Measurements from ENCODE around the gene POLDIP2. TPM values are rescaled to one million over a fixed set of nuclear protein-coding genes. Genes with fewer than 3 reads are reported as not detected.

The POLDIP2 gene
- total and polyA plus RNA-seq, 10 of the 15 experiments (the other 5 are each of a cell fraction or from before 2014, with no cell fraction given) = 22.8 to 196 (median 121) TPM

GRCh38 chr17:28371245-28372202 is 14.2 kb upstream of the POLDIP2 start, which contains the start of gene SARM1 (continued):
- TF ChIP-seq ZNF687 (IDR thresholded peaks at IDR 0.05) = no peak
- peak; percentile 21 for TF ChIP-seq SP1 (IDR thresholded peaks at IDR 0.05; ENCODE audit: low read depth, low read length)
- TF ChIP-seq BRCA1 (IDR thresholded peaks at IDR 0.05; ENCODE audit: low read depth, low read length) = no peak
- no peak for TF ChIP-seq YY1 (IDR thresholded peaks at IDR 0.05; ENCODE audit: low read depth, low read length)
- TF ChIP-seq CTCF (IDR thresholded peaks at IDR 0.05 in 2 of 3, conservative IDR thresholded peaks at IDR 0.05 in 1 of 3; ENCODE audit: control insufficient read depth in 2 of 3, extremely low read depth in 1 of 3, insufficient read depth in 1 of 3, low read depth in 3 of 3, low read length in 3 of 3) = no peak
- TF ChIP-seq RBBP5 (conservative IDR thresholded peaks at IDR 0.05) = no peak
- no peak for TF ChIP-seq MTA2 (IDR thresholded peaks at IDR 0.05; ENCODE audit: low read depth)
- no peak for TF ChIP-seq MTA3 (IDR thresholded peaks at IDR 0.05; ENCODE audit: borderline replicate concordance, low read length)
- no peak for TF ChIP-seq POLR2AphosphoS5 (IDR thresholded peaks at IDR 0.05; ENCODE audit: low read length)
- no peak for TF ChIP-seq GABPA (IDR thresholded peaks at IDR 0.05; ENCODE audit: low read depth)
- TF ChIP-seq BCL3 (IDR thresholded peaks at IDR 0.05; ENCODE audit: borderline replicate concordance, insufficient read depth, low read depth, low read length, poor library complexity, severe bottlenecking) = no peak
- no peak for TF ChIP-seq WRNIP1 (IDR thresholded peaks at IDR 0.05; ENCODE audit: borderline replicate concordance, low read depth, low read length)
- TF ChIP-seq LARP7 (IDR thresholded peaks at IDR 0.05) = 0 out of 2 replicates have a peak, but pooled peaks have one; percentile 11
- TF ChIP-seq HCFC1 (IDR thresholded peaks at IDR 0.05; ENCODE audit: low read length) = no peak
- TF ChIP-seq SRF (IDR thresholded peaks at IDR 0.05; ENCODE audit: low read depth in 2 of 2, low read length in 2 of 2) = peak in 1 of 2 experiments; percentile 64; a peak in 2 of 4 replicates
- TF ChIP-seq SIX5 (IDR thresholded peaks at IDR 0.05; ENCODE audit: low read depth, low read length, severe bottlenecking) = no peak
- no peak for TF ChIP-seq HSF1 (IDR thresholded peaks at IDR 0.05; ENCODE audit: low read depth, low read length)
- no peak for TF ChIP-seq MLLT1 (IDR thresholded peaks at IDR 0.05)
- no peak for TF ChIP-seq HDAC2 (IDR thresholded peaks at IDR 0.05)
- TF ChIP-seq EED (IDR thresholded peaks at IDR 0.05; ENCODE audit: low read depth) = no peak

All from GM12878 (cell line).